HepG2 (cell line): Measurements from ENCODE around the gene ZFPL1. TPM values are rescaled to one million over a fixed set of nuclear protein-coding genes. Genes with fewer than 3 reads are reported as not detected.

Experiments used
- ATAC-seq: fragments of 200-7000 bp; cut with Tn5 transposase; 3 replicates; pipeline ENCODE4 v1.9.1; 2020; ENCODE audit warnings: mild to moderate bottlenecking, moderate library complexity
- BruUV-seq: library from RNA; stranded (reverse); fragments of 400-500 nt; replicated peaks from 2 replicates; lab custom pipeline; 2021; lab: Mats Ljungman, UMichigan
- CTCF ChIA-PET: fragments of 300-600 bp; formaldehyde crosslinking; extraction: SDS; loops from one replicate; lab custom pipeline; 2021; ENCODE audit warnings: low total read pairs, inconsistent platforms, low intra/inter-chr PET ratio; lab: Yijun Ruan, JAX
- POLR2A ChIA-PET: fragments of 350-600 bp; sonication (Branson Sonifier 250); formaldehyde crosslinking; loops from one replicate; lab custom pipeline; 2020; ENCODE audit warnings: antibody characterized with exemption, inconsistent platforms; lab: Yijun Ruan, JAX
- DNase-seq: peaks from one replicate; pipeline ENCODE4 v3.0.0-alpha.2; 2015; ENCODE audit warnings: low spot score
- FAIRE-seq: peaks from 3 replicates; lab custom pipeline; 2011; peaks lifted over from hg19 to GRCh38; lab: Jason Lieb, UNC
- H2AFZ ChIP-seq: one replicate; pipeline ENCODE4 v1.6.1; 2011; ENCODE audit warnings: low read length, inconsistent platforms
- H3K27ac ChIP-seq: fragments of 300-600 bp; 3 replicates; pipeline ENCODE4 v1.8.0; 2011; ENCODE audit warnings: mixed run types, mild to moderate bottlenecking, mixed read lengths, low read length, inconsistent platforms; ENCODE audit not compliant: insufficient read depth; ENCODE audit errors: extremely low read length
- H3K27me3 ChIP-seq, 2 experiments: fragments of 200-600 bp in 1 of 2; 2 replicates in 1 of 2; 3 replicates in 1 of 2; pipeline versions ENCODE4 v1.6.0 to v1.8.0; 2011; ENCODE audit warnings: low read length in 2 of 2, mild to moderate bottlenecking in 2 of 2, moderate library complexity in 2 of 2, inconsistent platforms in 1 of 2; ENCODE audit not compliant: insufficient read depth in 2 of 2, control insufficient read depth in 1 of 2
- H3K36me3 ChIP-seq, 2 experiments: fragments of 200-600 bp in 1 of 2; replicated peaks in 1 of 2; 2 replicates in 1 of 2; 3 replicates in 1 of 2; pipeline versions ENCODE4 v1.5.1 to v1.8.0; 2011; ENCODE audit warnings: low read length in 2 of 2, inconsistent platforms in 1 of 2; ENCODE audit not compliant: insufficient read depth in 2 of 2, control insufficient read depth in 1 of 2
- H3K4me1 ChIP-seq: 2 replicates; pipeline ENCODE4 v1.5.1; 2012; ENCODE audit warnings: low read length, inconsistent platforms; ENCODE audit not compliant: insufficient read depth
- H3K4me2 ChIP-seq: 2 replicates; pipeline ENCODE4 v1.6.0; 2011; ENCODE audit warnings: low read depth, low read length, inconsistent platforms
- H3K4me3 ChIP-seq, 3 experiments: fragments of 200-600 bp in 1 of 3; sonication (generic), shearing (Covaris generic) in 1 of 3; replicated peaks in 1 of 3; 2 replicates each; pipeline ENCODE4 v1.5.1; 2011 to 2016; ENCODE audit warnings: low read length in 3 of 3, inconsistent platforms in 2 of 3, low read depth in 2 of 3, mild to moderate bottlenecking in 2 of 3, control low read depth in 1 of 3, mixed read lengths in 1 of 3; ENCODE audit not compliant: insufficient read depth in 1 of 3
- H3K79me2 ChIP-seq: one replicate; pipeline ENCODE4 v1.6.1; 2011; ENCODE audit warnings: low read length, inconsistent platforms; ENCODE audit not compliant: insufficient read depth
- H3K9ac ChIP-seq: 2 replicates; pipeline ENCODE4 v1.6.0; 2011; ENCODE audit warnings: mild to moderate bottlenecking, low read depth, low read length, inconsistent platforms; ENCODE audit not compliant: insufficient read depth
- H3K9me3 ChIP-seq: 2 replicates; pipeline ENCODE4 v1.5.1; 2012; ENCODE audit warnings: mild to moderate bottlenecking, low read length
- H4K20me1 ChIP-seq: 2 replicates; pipeline ENCODE4 v1.6.0; 2011; ENCODE audit warnings: inconsistent platforms, mild to moderate bottlenecking, low read length, moderate library complexity; ENCODE audit not compliant: insufficient read depth
- FOXA1 ChIP-seq, 2 experiments: fragments of 450-650 bp in 1 of 2; sonication (generic) in 1 of 2; formaldehyde crosslinking in 1 of 2; IDR thresholded peaks; 2 replicates each; pipeline versions ENCODE4 v1.4.0 to v1.6.1; 2016 to 2020; ENCODE audit warnings: missing genetic modification reagents in 1 of 2
- FOXA3 ChIP-seq: IDR thresholded peaks from 2 replicates; pipeline ENCODE4 v1.6.1; 2016; ENCODE audit warnings: missing genetic modification reagents, missing compliant biosample characterization
- HDAC6 ChIP-seq: fragments of 200-600 bp; sonication (generic); IDR thresholded peaks from 2 replicates; pipeline ENCODE4 v1.7.0; 2017; ENCODE audit warnings: mild to moderate bottlenecking, antibody characterized with exemption, low read length, low read depth
- KLF6 ChIP-seq: IDR thresholded peaks from 2 replicates; pipeline ENCODE4 v1.8.0; 2016; ENCODE audit warnings: missing biosample characterization, missing genetic modification reagents
- LCORL ChIP-seq, 2 experiments: fragments of 450-650 bp in 1 of 2; sonication (generic) in 1 of 2; formaldehyde crosslinking in 1 of 2; IDR thresholded peaks; 2 replicates each; pipeline versions ENCODE4 v1.5.0 to v1.6.1; 2017 to 2020; ENCODE audit warnings: antibody characterized with exemption in 1 of 2, missing genetic modification reagents in 1 of 2
- NFIC ChIP-seq: IDR thresholded peaks from 2 replicates; pipeline ENCODE4 v1.6.1; 2012; ENCODE audit warnings: mild to moderate bottlenecking, low read length, inconsistent platforms
- NR2F1 ChIP-seq, 2 experiments: fragments of 450-650 bp in 1 of 2; formaldehyde crosslinking in 1 of 2; IDR thresholded peaks; 2 replicates each; pipeline versions ENCODE4 v1.5.0 to v1.6.1; 2016 to 2020; ENCODE audit warnings: mild to moderate bottlenecking in 1 of 2, missing compliant biosample characterization in 1 of 2, missing genetic modification reagents in 1 of 2, moderate library complexity in 1 of 2
- PPARG ChIP-seq: conservative IDR thresholded peaks from 2 replicates; pipeline ENCODE4 v1.6.1; 2016; ENCODE audit warnings: missing biosample characterization, missing genetic modification reagents
- PTBP1 ChIP-seq: fragments of 200-400 bp; formaldehyde crosslinking; IDR thresholded peaks from 2 replicates; pipeline ENCODE4 v1.6.1; 2018; ENCODE audit warnings: low read length, low read depth; ENCODE audit not compliant: poor library complexity, severe bottlenecking
- SAP130 ChIP-seq: IDR thresholded peaks from 2 replicates; pipeline ENCODE4 v1.6.1; 2016; ENCODE audit warnings: low read depth
- SRSF4 ChIP-seq: fragments of 200-400 bp; formaldehyde crosslinking; IDR thresholded peaks from one replicate; pipeline ENCODE4 v1.6.1; 2018; ENCODE audit warnings: mild to moderate bottlenecking, low read depth, low read length, moderate library complexity; ENCODE audit not compliant: poor library complexity, severe bottlenecking
- STAG1 ChIP-seq: sonication (generic); formaldehyde crosslinking; IDR thresholded peaks from 2 replicates; pipeline ENCODE4 v1.4.0; 2020; ENCODE audit warnings: missing genetic modification reagents
- TOPORS ChIP-seq: sonication (generic); formaldehyde crosslinking; IDR thresholded peaks from 2 replicates; pipeline ENCODE4 v1.8.0; 2023; ENCODE audit warnings: mild to moderate bottlenecking, missing genetic modification reagents
- ZNF24 ChIP-seq: fragments of 450-650 bp; IDR thresholded peaks from 2 replicates; pipeline ENCODE4 v1.6.1; 2017; ENCODE audit warnings: antibody characterized with exemption, mild to moderate bottlenecking
- ZNF292 ChIP-seq: sonication (generic); formaldehyde crosslinking; IDR thresholded peaks from 2 replicates; pipeline ENCODE4 v1.8.1; 2022; ENCODE audit warnings: mild to moderate bottlenecking, low read depth, missing genetic modification reagents, borderline replicate concordance
- ZNF703 ChIP-seq: sonication (generic); formaldehyde crosslinking; IDR thresholded peaks from 2 replicates; pipeline ENCODE4 v1.5.1; 2020; ENCODE audit warnings: missing genetic modification reagents, mild to moderate bottlenecking, moderate library complexity, borderline replicate concordance
- WGBS: methylation state at CpG from one replicate; pipeline ENCODE4 v1.1.6; 2017; ENCODE audit warnings: low lambda C conversion rate; 5-methylcytosine and 5-hydroxymethylcytosine counted together
- in situ Hi-C: cut with HindIII; loops from 2 replicates; pipeline ENCODE4 v1.10.0; 2017; ENCODE audit warnings: low pct_unique_long_range_greater_than_20kb; ENCODE audit not compliant: extremely low pct_ligation_motif_present
- intact Hi-C: fragments of 100-400 bp; cut with micrococcal nuclease; formaldehyde crosslinking; loops from one replicate; pipeline ENCODE4 v1.10.0; 2022; ENCODE audit not compliant: unreplicated experiment
- polyA plus RNA-seq, 8 experiments: library from polyadenylated mRNA; depleted of rRNA in 3 of 8; stranded (reverse) in 7 of 8; unstranded in 1 of 8; fragments of >200 nt; fragmentation: Illumina TruSeq in 4 of 8; extraction: Trizol in 4 of 8; gene quantifications; 2 replicates each; pipeline versions ENCODE4 v1.2.1 to v1.2.3, GENCODE V29; 2011 to 2016; ENCODE audit warnings: low read depth in 4 of 8, missing spikeins in 1 of 8, mixed read lengths in 1 of 8; ENCODE audit not compliant: insufficient read depth in 1 of 8
- total RNA-seq, 5 experiments: library from RNA; depleted of rRNA; stranded (reverse); fragments of >200 nt; fragmentation: Illumina TruSeq; extraction: Trizol; gene quantifications; 2 replicates each; pipeline ENCODE4 v1.2.3, GENCODE V29; 2016; ENCODE audit warnings: low read depth in 1 of 5
- TF ChIP-seq, protein P1 (sequence below): sonication (generic); formaldehyde crosslinking; IDR thresholded peaks from 2 replicates; pipeline ENCODE4 v1.5.0; 2020; ENCODE audit warnings: mild to moderate bottlenecking, missing genetic modification reagents

The ZFPL1 gene
- total and polyA plus RNA-seq, 2 of the 13 experiments (the other 11 are each of a cell fraction or from before 2014, with no cell fraction given), result 32.2 to 56.0 TPM

DNA sequence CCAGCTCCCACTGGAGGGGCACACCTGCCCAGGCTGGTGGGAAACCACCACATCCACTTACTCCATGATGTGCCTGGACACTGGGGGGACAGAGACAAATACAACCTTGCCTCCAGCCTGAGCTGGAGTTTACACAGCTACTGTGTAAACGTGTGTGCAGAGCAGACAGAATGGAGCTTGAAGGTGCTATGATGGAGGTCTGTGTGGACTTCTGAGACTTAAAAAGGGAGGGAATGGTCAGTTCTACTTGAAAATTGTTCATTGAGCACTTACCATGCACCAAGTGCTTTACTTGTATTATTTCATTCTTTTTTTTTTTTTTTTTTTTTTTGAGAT, 11.4 kb upstream of the ZFPL1 start:
- H3K79me2 ChIP-seq, result no peaks in the 10 kb centered on the region
- H3K27me3 ChIP-seq, result no peaks in the 10 kb centered on the region
- no CpG with 5 or more reads among the region's 1 CpG for WGBS
- H3K9me3 ChIP-seq, result no peaks in the 10 kb centered on the region
- H3K4me2 ChIP-seq, result peak overlapping the region; percentile 21
- BruUV-seq, result no TSS peak
- POLR2A ChIA-PET, result interaction anchor here (0.6 to 1.7 kb wide), 6 partner anchors 15 to 62 kb away, joined by 3 to 6 read pairs (median 3); partner anchors contain the start of genes ARL2, NAALADL1, SAC3D1 and SYVN1
- DNase-seq, result no peak
- peaks cover 17% of the 10 kb centered on the region for H3K4me1 ChIP-seq
- no peak overlapping the region for H3K9ac ChIP-seq
- ATAC-seq, result peak; percentile 66
- peaks cover 4 to 6% of the 10 kb centered on the region in 2 experiments; a peak in 3 of 5 replicates for H3K36me3 ChIP-seq
- FAIRE-seq, result no peak
- 0 out of 2 replicates have a peak, but pooled peaks have one; percentile 11 for TF ChIP-seq SAP130 (CRISPR knock-in tag)
- TF ChIP-seq FOXA3 (CRISPR knock-in tag), result peak; percentile 71
- no peak for TF ChIP-seq FOXA1 (IDR thresholded peaks at IDR 0.05)
- peak; percentile 62 for TF ChIP-seq FOXA1 (CRISPR knock-in tag; IDR thresholded peaks at IDR 0.05)
- no peak for TF ChIP-seq PTBP1
- no peak for TF ChIP-seq SRSF4
- TF ChIP-seq HDAC6, result no peak
- 0 out of 2 replicates have a peak, but pooled peaks have one; percentile 17 for TF ChIP-seq ZNF292 (CRISPR knock-in tag)
- TF ChIP-seq ZNF703 (CRISPR knock-in tag), result no peak
- TF ChIP-seq NR2F1 (CRISPR knock-in tag; IDR thresholded peaks at IDR 0.05), result no peak
- TF ChIP-seq STAG1, result 0 out of 2 replicates have a peak, but pooled peaks have one; percentile 2
- TF ChIP-seq LCORL (IDR thresholded peaks at IDR 0.05), result no peak
- no peak for TF ChIP-seq LCORL (CRISPR knock-in tag; IDR thresholded peaks at IDR 0.05)
- TF ChIP-seq ZNF24, result no peak
- no peak for TF ChIP-seq TOPORS (CRISPR knock-in tag)
- TF ChIP-seq PPARG (CRISPR knock-in tag), result no peak
- no peak for TF ChIP-seq NFIC
- TF ChIP-seq KLF6 (CRISPR knock-in tag), result no peak
- TF ChIP-seq, protein P1, sequence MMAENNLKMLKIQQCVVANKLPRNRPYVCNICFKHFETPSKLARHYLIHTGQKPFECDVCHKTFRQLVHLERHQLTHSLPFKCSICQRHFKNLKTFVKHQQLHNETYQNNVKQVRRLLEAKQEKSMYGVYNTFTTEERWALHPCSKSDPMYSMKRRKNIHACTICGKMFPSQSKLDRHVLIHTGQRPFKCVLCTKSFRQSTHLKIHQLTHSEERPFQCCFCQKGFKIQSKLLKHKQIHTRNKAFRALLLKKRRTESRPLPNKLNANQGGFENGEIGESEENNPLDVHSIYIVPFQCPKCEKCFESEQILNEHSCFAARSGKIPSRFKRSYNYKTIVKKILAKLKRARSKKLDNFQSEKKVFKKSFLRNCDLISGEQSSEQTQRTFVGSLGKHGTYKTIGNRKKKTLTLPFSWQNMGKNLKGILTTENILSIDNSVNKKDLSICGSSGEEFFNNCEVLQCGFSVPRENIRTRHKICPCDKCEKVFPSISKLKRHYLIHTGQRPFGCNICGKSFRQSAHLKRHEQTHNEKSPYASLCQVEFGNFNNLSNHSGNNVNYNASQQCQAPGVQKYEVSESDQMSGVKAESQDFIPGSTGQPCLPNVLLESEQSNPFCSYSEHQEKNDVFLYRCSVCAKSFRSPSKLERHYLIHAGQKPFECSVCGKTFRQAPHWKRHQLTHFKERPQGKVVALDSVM (CRISPR knock-in tag), result no peak
- no peak overlapping the region for H2AFZ ChIP-seq
- in situ Hi-C loops (no loop called here), intact Hi-C loops (no loop called here)
- no peak overlapping the region for H3K4me3 ChIP-seq
- H4K20me1 ChIP-seq, result no peaks in the 10 kb centered on the region
- CTCF ChIA-PET, result no interaction called here
- H3K27ac ChIP-seq, result no peak overlapping the region
